IPS-18c (cell line): ENCODE measurements around the gene CHRNA1.

ENCODE experiments used
- H3K4me3 ChIP-seq: 2 replicates; pipeline ENCODE4 v1.7.0; 2013; ENCODE audit warnings: low read depth, mild to moderate bottlenecking, low read length, moderate library complexity; ENCODE audit not compliant: insufficient read depth
- H3K9me3 ChIP-seq: one replicate; pipeline ENCODE4 v1.6.1; 2013; ENCODE audit warnings: mild to moderate bottlenecking, low read length, moderate library complexity; ENCODE audit not compliant: control insufficient read depth, insufficient read depth

Gene CHRNA1

DNA sequence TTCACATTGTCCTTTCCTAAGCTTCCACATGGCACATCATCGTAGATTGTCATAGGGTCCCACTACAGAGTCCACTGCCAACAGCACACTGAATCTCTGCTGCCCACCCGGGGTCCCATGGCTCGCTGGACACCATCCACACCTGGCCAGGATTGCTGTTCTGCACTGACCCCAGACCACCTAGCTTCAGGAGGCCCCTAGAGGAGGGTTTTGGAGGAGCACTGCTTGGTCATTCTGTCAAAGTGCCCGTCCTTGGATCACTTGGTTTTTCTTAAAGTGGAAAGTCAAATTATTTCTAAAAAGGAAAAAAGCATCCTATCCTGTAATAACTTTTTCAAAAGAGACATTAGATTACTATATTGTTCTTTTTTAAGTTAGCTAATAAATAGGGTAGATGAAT is 59.0 kb downstream of the CHRNA1 start:
- H3K4me3 ChIP-seq, result no peak overlapping the region

DNA sequence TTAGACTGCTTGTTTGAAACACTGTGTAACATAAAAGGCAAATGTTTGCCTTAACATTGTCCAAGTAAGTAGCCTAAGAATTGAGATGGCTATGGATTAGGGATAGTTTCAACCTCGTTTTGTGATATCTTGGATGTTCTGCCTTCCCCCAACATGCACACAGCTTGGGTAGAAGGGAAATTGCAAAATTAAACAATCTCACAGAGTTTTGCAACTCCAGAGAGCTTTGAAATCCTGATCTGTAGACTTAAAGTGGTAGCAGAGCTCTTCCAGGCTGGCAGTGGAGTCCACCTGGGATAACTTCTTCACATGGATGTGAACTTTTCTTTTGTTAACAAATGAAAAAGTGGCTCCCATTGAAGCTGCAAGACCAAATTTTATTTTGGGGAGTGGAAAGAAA is 59.6 kb downstream of the CHRNA1 start:
- Histone ChIP-seq H3K4me3 (no peak overlapping the region), H3K9me3 (no peaks in the 10 kb centered on the region)

More for the DNA sequence above, 59.0 kb downstream of the CHRNA1 start:
- no peaks in the 10 kb centered on the region for H3K9me3 ChIP-seq

DNA sequence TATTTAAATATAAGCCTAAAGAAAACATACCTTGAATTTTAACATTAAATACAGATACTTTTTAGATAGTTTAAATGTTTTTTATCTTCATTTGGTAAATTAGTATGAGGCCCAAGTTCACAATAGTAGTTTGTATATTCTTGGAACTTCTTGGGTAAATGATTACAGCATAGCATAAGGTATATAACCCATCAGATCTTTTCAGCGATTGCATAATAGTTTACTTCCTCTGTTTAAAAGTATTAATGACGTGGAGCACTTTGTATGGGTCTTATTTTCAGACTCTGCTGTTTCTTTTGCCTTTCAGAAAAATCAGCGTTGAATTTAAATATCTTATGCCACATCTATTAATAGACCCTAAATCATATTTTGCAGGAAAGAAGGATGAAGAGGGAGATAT is 60.2 kb downstream of the CHRNA1 start:
- Histone ChIP-seq H3K9me3 (no peaks in the 10 kb centered on the region), H3K4me3 (no peak overlapping the region)

DNA sequence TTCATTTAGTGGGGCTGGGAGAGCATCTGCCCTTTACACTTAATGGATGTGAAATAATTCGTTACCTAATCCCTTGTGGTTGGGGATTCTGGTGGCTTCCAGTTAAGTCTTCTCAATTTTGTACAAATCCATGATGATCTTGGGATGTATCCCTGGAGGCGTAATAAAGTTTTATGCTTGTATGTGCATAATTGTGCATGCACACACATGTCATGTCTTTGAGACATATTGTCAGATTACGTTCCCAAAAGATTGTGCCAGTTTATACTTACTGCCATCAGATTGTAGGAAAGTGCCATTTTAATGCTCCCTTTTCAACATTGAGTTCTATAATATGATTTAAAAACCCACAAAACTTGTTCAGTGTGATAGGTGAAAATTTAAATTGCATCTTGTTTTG is 60.8 kb downstream of the CHRNA1 start:
- no peak overlapping the region for H3K4me3 ChIP-seq
- H3K9me3 ChIP-seq, result no peaks in the 10 kb centered on the region

DNA sequence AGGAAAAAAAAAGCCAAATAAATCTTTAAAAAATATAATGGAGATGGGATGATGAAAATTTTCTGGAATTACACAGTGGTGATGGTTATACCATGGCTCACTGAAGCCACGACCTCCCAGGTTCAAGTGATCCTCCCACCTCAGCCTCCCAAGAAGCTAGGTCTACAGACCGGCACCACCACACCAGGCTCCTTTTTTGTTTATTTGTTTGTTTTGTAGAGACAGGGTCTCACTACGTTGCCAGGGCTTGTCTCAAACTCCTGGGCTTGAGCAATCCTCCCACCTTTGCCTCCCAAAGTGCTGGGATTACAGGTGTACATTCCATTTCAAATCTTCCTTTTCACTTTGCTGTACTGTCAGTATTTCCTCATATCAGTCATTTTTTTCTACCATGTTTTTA is 61.7 kb downstream of the CHRNA1 start:
- no peak overlapping the region for H3K4me3 ChIP-seq
- H3K9me3 ChIP-seq, result no peaks in the 10 kb centered on the region

DNA sequence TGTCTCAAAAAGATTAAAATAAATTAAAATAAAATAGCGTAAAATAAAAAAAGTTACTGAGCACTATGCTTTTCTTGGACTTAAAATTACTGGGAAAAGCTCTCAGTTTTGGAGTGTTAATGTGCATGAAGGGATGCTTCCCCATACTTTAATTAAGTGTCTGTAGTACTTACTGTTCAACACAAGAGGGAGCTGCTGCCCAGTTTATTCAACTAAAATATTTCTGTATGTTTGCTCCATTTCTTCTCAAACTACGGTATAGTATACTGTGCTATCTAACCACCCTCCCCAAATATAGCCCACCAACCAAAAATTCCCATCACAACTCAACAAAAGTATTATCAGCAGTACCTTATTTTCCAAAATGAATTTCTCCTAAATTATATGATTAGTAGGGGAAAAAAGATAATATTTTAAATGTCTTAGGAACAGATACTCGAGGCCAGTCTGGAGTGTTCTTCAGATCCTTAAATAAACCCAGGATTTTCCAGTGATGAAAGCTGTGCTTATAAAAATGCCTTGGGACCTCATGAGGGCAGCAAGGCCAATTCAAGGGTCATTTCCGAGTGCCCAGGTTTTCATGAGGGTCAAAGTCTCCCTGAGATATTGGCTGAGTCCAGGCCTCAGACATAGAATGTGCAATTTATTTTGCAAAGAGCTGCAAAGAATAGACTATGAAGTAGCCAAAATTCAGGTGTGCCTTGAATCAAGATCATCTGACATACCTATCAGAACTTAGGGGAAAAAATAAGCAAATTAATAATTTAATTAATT is 64.1 kb downstream of the CHRNA1 start:
- no peak overlapping the region for H3K4me3 ChIP-seq
- H3K9me3 ChIP-seq, result no peaks in the 10 kb centered on the region
